ENCODE results near the gene UNC119B. TPM values are rescaled to one million over a fixed set of nuclear protein-coding genes. Genes with fewer than 3 reads are reported as not detected.

UNC119B gene
- total RNA-seq, 1 donor from 2014 or later = 24.3 TPM

- Histone ChIP-seq H3K9ac (ENCODE audit: low read length) (no peak overlapping the region), H2AFZ (ENCODE audit: low read depth, low read length) (no peak overlapping the region), H3K27ac (ENCODE audit: low read depth, low read length) (no peak overlapping the region), H3K36me3 (ENCODE audit: insufficient read depth, low read length) (peaks cover 20% of the 10 kb centered on the region), H3K27me3 (ENCODE audit: insufficient read depth, low read length) (no peaks in the 10 kb centered on the region), H3K9me3 (ENCODE audit: insufficient read depth, low read depth, low read length) (no peaks in the 10 kb centered on the region), H3K4me3 (ENCODE audit: insufficient read depth, low read depth, low read length) (no peak overlapping the region), H3K4me1 (ENCODE audit: insufficient read depth, low read length) (peaks cover 5% of the 10 kb centered on the region), H4K20me1 (ENCODE audit: insufficient read depth, low read length) (peaks cover 3% of the 10 kb centered on the region), H3K79me2 (ENCODE audit: insufficient read depth, low read length) (no peaks in the 10 kb centered on the region), H3K4me2 (ENCODE audit: low read length) (no peak overlapping the region)
- Mint-ChIP-seq H3K4me1 (ENCODE audit: low read depth, unreplicated experiment) (peaks cover 15% of the 10 kb centered on the region), H3K36me3 (ENCODE audit: low read depth, unreplicated experiment) (peaks cover 44% of the 10 kb centered on the region), H3K27me3 (ENCODE audit: low read depth, unreplicated experiment) (no peaks in the 10 kb centered on the region), H3K4me3 (ENCODE audit: unreplicated experiment) (no peak overlapping the region), H3K27ac (ENCODE audit: unreplicated experiment) (no peak overlapping the region), H3K9me3 (ENCODE audit: unreplicated experiment) (peaks cover 1% of the 10 kb centered on the region)
- no peak for TF ChIP-seq EZH2 (IDR thresholded peaks at IDR 0.05; ENCODE audit: insufficient read depth, low read length)
- TF ChIP-seq CTCF (IDR thresholded peaks at IDR 0.05; ENCODE audit: insufficient read depth, low read depth, low read length) = no peak
- FAIRE-seq = no peak
- no peak for DNase-seq (ENCODE audit: low read depth)
Measured at GRCh38 chr12:120764816-120765215, 54.6 kb downstream of the UNC119B start.

- H3K9me3 ChIP-seq (ENCODE audit: insufficient read depth, low read depth, low read length) = no peaks in the 10 kb centered on the region
- H4K20me1 ChIP-seq (ENCODE audit: insufficient read depth, low read length) = peaks cover 14% of the 10 kb centered on the region
- H3K9ac ChIP-seq (ENCODE audit: low read length) = no peak overlapping the region
- H3K27me3 ChIP-seq (ENCODE audit: insufficient read depth, low read length) = no peaks in the 10 kb centered on the region
- H3K36me3 ChIP-seq (ENCODE audit: insufficient read depth, low read length) = peaks cover 20% of the 10 kb centered on the region
- H2AFZ ChIP-seq (ENCODE audit: low read depth, low read length) = no peak overlapping the region
- H3K4me2 ChIP-seq (ENCODE audit: low read length) = no peak overlapping the region
- Mint-ChIP-seq H3K4me1 (ENCODE audit: low read depth, unreplicated experiment) (peaks cover 9% of the 10 kb centered on the region), H3K9me3 (ENCODE audit: unreplicated experiment) (peaks cover 4% of the 10 kb centered on the region), H3K27me3 (ENCODE audit: low read depth, unreplicated experiment) (no peaks in the 10 kb centered on the region), H3K27ac (ENCODE audit: unreplicated experiment) (no peak overlapping the region), H3K4me3 (ENCODE audit: unreplicated experiment) (no peak overlapping the region), H3K36me3 (ENCODE audit: low read depth, unreplicated experiment) (peaks cover 47% of the 10 kb centered on the region)
- TF ChIP-seq EZH2 (IDR thresholded peaks at IDR 0.05; ENCODE audit: insufficient read depth, low read length) (no peak), CTCF (IDR thresholded peaks at IDR 0.05; ENCODE audit: insufficient read depth, low read depth, low read length) (no peak)
- H3K27ac ChIP-seq (ENCODE audit: low read depth, low read length) = no peak overlapping the region
- no peak for DNase-seq (ENCODE audit: low read depth)
- H3K79me2 ChIP-seq (ENCODE audit: insufficient read depth, low read length) = no peaks in the 10 kb centered on the region
- H3K4me1 ChIP-seq (ENCODE audit: insufficient read depth, low read length) = peaks cover 5% of the 10 kb centered on the region
- no peak overlapping the region for H3K4me3 ChIP-seq (ENCODE audit: insufficient read depth, low read depth, low read length)
- no peak for FAIRE-seq
Measured at GRCh38 chr12:120766566-120766965, 56.3 kb downstream of the UNC119B start.

DNA sequence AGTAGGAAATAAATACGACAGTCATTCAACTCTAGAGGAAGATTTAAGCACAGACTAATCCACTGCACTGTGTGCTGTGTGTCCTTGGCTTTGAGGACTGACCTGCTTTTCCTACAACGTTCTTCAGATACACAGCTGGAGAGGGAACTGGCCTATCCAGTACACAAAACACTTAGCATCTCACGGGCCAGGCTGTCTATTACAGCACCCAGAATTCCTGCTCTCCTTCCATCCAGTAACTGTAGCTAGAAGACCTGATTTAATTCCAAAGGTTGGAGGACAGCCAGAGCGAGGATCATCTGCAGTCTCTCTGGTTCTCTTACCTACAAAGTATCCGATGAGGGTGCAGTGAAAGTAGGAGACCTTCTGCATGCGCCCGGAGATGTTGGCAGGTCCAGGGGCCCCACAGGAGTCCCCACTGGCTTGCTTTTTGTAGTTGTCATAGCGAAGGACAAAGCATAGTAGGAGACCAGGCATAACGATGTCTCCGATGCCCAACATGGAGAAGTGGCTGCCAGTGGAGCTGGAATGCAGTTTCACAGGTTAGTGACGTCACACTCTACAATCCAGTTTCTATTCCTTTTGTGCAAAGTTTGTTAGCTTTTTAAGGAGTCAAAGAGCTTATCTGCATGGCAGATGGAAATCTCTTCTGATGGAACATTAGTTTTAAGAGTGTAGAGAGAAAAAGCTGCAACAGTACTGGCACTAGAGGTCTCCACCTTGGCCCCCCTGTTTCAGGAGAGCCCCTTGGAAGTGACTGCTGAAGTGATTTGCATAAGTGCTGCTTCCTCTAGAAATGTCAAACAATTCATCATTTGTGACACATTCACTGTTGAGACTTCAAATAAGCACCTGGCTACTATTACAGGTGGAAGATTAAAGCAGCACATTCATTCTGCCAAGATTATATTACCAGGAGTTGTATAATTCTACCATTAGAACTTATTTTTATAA lies 57.1 kb downstream of the UNC119B start:
- Mint-ChIP-seq H3K4me1 (ENCODE audit: low read depth, unreplicated experiment) (peaks cover under 1% of the 10 kb centered on the region), H3K27me3 (ENCODE audit: low read depth, unreplicated experiment) (no peaks in the 10 kb centered on the region), H3K9me3 (ENCODE audit: unreplicated experiment) (peaks cover 4% of the 10 kb centered on the region), H3K27ac (ENCODE audit: unreplicated experiment) (no peak overlapping the region), H3K36me3 (ENCODE audit: low read depth, unreplicated experiment) (peaks cover 46% of the 10 kb centered on the region), H3K4me3 (ENCODE audit: unreplicated experiment) (no peak overlapping the region)
- no peak for TF ChIP-seq EZH2 (IDR thresholded peaks at IDR 0.05; ENCODE audit: insufficient read depth, low read length)
- TF ChIP-seq CTCF (IDR thresholded peaks at IDR 0.05; ENCODE audit: insufficient read depth, low read depth, low read length) = no peak
- DNase-seq (ENCODE audit: low read depth) = no peak
- Histone ChIP-seq H3K9me3 (ENCODE audit: insufficient read depth, low read depth, low read length) (no peaks in the 10 kb centered on the region), H3K9ac (ENCODE audit: low read length) (no peak overlapping the region), H4K20me1 (ENCODE audit: insufficient read depth, low read length) (peaks cover 14% of the 10 kb centered on the region), H3K4me2 (ENCODE audit: low read length) (no peak overlapping the region), H3K36me3 (ENCODE audit: insufficient read depth, low read length) (peaks cover 20% of the 10 kb centered on the region), H3K27me3 (ENCODE audit: insufficient read depth, low read length) (no peaks in the 10 kb centered on the region), H2AFZ (ENCODE audit: low read depth, low read length) (no peak overlapping the region), H3K4me1 (ENCODE audit: insufficient read depth, low read length) (no peaks in the 10 kb centered on the region), H3K27ac (ENCODE audit: low read depth, low read length) (no peak overlapping the region), H3K79me2 (ENCODE audit: insufficient read depth, low read length) (no peaks in the 10 kb centered on the region), H3K4me3 (ENCODE audit: insufficient read depth, low read depth, low read length) (no peak overlapping the region)
- no peak for FAIRE-seq
